Liver (tissue), 9 donors: ENCODE results near the gene CCNYL1. TPM values are rescaled to one million over a fixed set of nuclear protein-coding genes. Genes with fewer than 3 reads are reported as not detected.

Experiments used
- DNase-seq: peaks from one replicate; pipeline ENCODE4 v3.0.0-alpha.2; 2017; ENCODE audit warnings: low spot score
- H3K27ac ChIP-seq, 2 donors: one replicate each; pipeline ENCODE4 v1.7.0; 2013; ENCODE audit warnings: inconsistent platforms in 2 of 2, low read length in 2 of 2, control low read depth in 1 of 2, low read depth in 1 of 2, mild to moderate bottlenecking in 1 of 2
- H3K27me3 ChIP-seq, 4 donors: one replicate each; pipeline versions ENCODE4 v1.6.1 to v1.7.0; 2013; ENCODE audit warnings: low read length in 3 of 4, inconsistent platforms in 1 of 4, mild to moderate bottlenecking in 1 of 4, moderate library complexity in 1 of 4; ENCODE audit not compliant: control insufficient read depth in 4 of 4, insufficient read depth in 4 of 4
- H3K36me3 ChIP-seq, 4 donors: one replicate each; pipeline versions ENCODE4 v1.6.1 to v1.7.0; 2013; ENCODE audit warnings: low read length in 3 of 4, mild to moderate bottlenecking in 3 of 4, low read depth in 1 of 4, moderate library complexity in 1 of 4; ENCODE audit not compliant: control insufficient read depth in 4 of 4, insufficient read depth in 3 of 4
- H3K4me1 ChIP-seq, 4 donors: one replicate each; pipeline versions ENCODE4 v1.6.1 to v1.7.0; 2013; ENCODE audit warnings: low read length in 3 of 4, mild to moderate bottlenecking in 3 of 4, moderate library complexity in 1 of 4; ENCODE audit not compliant: control insufficient read depth in 4 of 4, insufficient read depth in 4 of 4
- H3K4me3 ChIP-seq, 3 donors: one replicate each; pipeline versions ENCODE4 v1.6.1 to v1.7.0; 2013; ENCODE audit warnings: low read length in 3 of 3, control low read depth in 1 of 3, low read depth in 1 of 3, mild to moderate bottlenecking in 1 of 3
- H3K9ac ChIP-seq, 2 donors: one replicate each; pipeline ENCODE4 v1.7.0; 2013; ENCODE audit warnings: low read length in 2 of 2, mild to moderate bottlenecking in 2 of 2, moderate library complexity in 2 of 2, control low read depth in 1 of 2, low read depth in 1 of 2
- H3K9me3 ChIP-seq, 4 donors: one replicate each; pipeline versions ENCODE4 v1.6.1 to v1.7.0; 2013; ENCODE audit warnings: low read length in 3 of 4; ENCODE audit not compliant: control insufficient read depth in 4 of 4
- GABPA ChIP-seq, 2 donors: IDR thresholded peaks in 1 of 2; conservative IDR thresholded peaks in 1 of 2; 2 replicates each; pipeline ENCODE4 v1.6.1; 2016; ENCODE audit warnings: antibody characterized with exemption in 2 of 2, mild to moderate bottlenecking in 1 of 2, moderate library complexity in 1 of 2
- HNF4A ChIP-seq, 2 donors: conservative IDR thresholded peaks; 2 replicates each; pipeline ENCODE4 v1.6.1; 2016; ENCODE audit warnings: antibody characterized with exemption in 2 of 2, mild to moderate bottlenecking in 2 of 2
- HNF4G ChIP-seq: IDR thresholded peaks from 2 replicates; pipeline ENCODE4 v1.6.1; 2016; ENCODE audit warnings: antibody characterized with exemption
- JUND ChIP-seq, 2 donors: IDR thresholded peaks; 2 replicates each; pipeline ENCODE4 v1.6.1; 2016; ENCODE audit warnings: antibody characterized with exemption in 2 of 2
- MAX ChIP-seq: IDR thresholded peaks from 2 replicates; pipeline ENCODE4 v1.6.1; 2016; ENCODE audit warnings: antibody characterized with exemption
- NR2F2 ChIP-seq: IDR thresholded peaks from 2 replicates; pipeline ENCODE4 v1.6.1; 2016; ENCODE audit warnings: antibody characterized with exemption
- RAD21 ChIP-seq, 2 donors: IDR thresholded peaks; 2 replicates each; pipeline ENCODE4 v1.6.1; 2016; ENCODE audit warnings: antibody characterized with exemption in 2 of 2, mild to moderate bottlenecking in 2 of 2
- TAF1 ChIP-seq: conservative IDR thresholded peaks from 2 replicates; pipeline ENCODE4 v1.6.1; 2016; ENCODE audit warnings: antibody characterized with exemption, mild to moderate bottlenecking
- YY1 ChIP-seq: IDR thresholded peaks from 2 replicates; pipeline ENCODE4 v1.6.1; 2016; ENCODE audit warnings: antibody characterized with exemption, mild to moderate bottlenecking
- WGBS: extraction: QIAGEN DNeasy Blood & Tissue Kit; methylation state at CpG from one replicate; pipeline ENCODE4 v1.1.7; 2013; 5-methylcytosine and 5-hydroxymethylcytosine counted together
- polyA plus RNA-seq, 2 donors: library from polyadenylated mRNA; stranded (reverse) in 1 of 2; unstranded in 1 of 2; fragments of 200-250 nt in 1 of 2; fragments of >200 nt in 1 of 2; fragmentation: Nextera tagmentation in 1 of 2; extraction: Ambion mirVana in 1 of 2; gene quantifications; one replicate each; pipeline versions ENCODE4 v1.2.1 to v1.2.3, GENCODE V29; 2013 to 2015
- total RNA-seq, 2 donors: library from RNA; depleted of rRNA; stranded (reverse); fragments of >200 nt; gene quantifications; one replicate each; pipeline ENCODE4 v1.2.3, GENCODE V29; 2014
- TF ChIP-seq, protein P1 (sequence below): fragments of 150-350 bp; IDR thresholded peaks from 2 replicates; pipeline ENCODE4 v1.5.1; 2017; ENCODE audit warnings: improper control_type of control experiment, low read depth, low read length; ENCODE audit not compliant: missing input control
- donor health status: healthy.
- donor health status: healthy.
- donor health status: healthy.
- donor health status: healthy.
- donor health status: healthy.

Gene CCNYL1
- total and polyA plus RNA-seq, 4 donors = 5.8 to 9.3 (median 8.2) TPM

DNA sequence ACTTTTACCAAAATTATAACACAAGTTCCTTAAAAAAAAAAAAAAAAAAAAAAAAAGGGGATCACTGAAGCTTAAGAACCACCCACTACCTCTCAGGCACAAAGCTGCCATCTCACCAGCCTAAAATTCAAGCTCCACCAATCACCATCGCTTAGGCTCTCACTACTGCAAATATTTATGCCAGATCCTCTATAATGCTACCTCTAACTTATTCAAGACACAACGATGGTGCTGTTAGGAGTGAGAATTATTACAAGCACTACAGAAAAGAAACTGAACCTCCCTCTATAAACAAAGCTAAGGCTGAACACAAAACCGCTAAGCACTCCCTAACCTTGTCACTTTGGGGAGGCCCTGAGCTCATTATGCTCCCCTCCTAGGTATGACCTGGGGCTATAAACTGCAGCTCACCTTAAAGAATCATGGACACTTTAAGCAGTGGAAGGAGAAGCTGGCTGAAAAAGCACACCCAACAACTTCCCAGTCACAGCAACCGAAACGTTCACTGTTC, 54.7 kb downstream of the CCNYL1 start:
- Histone ChIP-seq H3K4me1 (peaks cover 3 to 67% (median 46%) of the 10 kb centered on the region in 4 donors), H3K4me3 (peak overlapping the region in 2 of 3 donors; percentile 81 to 92), H3K27me3 (no peaks in the 10 kb centered on the region), H3K27ac (peak overlapping the region; percentile 28 to 88), H3K9me3 (no peaks in the 10 kb centered on the region), H3K9ac (peak overlapping the region; percentile 30 to 73), H3K36me3 (peaks cover 0 to 12% (median 3%) of the 10 kb centered on the region in 4 donors)
- TF ChIP-seq MAX (no peak), HNF4G (no peak), RAD21 (IDR thresholded peaks at IDR 0.05) (peak in 1 of 2 donors; percentile 2)
- DNase-seq = no peak
- WGBS = 19% methylated on average over 5 of the region's 5 CpGs

- peak; percentile 60 for DNase-seq
- Histone ChIP-seq H3K27ac (peak overlapping the region; percentile 40 to 88), H3K4me1 (peaks cover 1 to 67% (median 44%) of the 10 kb centered on the region in 4 donors)
These were observed 55.4 kb downstream of the CCNYL1 start for GRCh38 chr2:207766697-207767460.

GRCh38 chr2:207767461-207768167, 56.2 kb downstream of the CCNYL1 start:
- peak overlapping the region; percentile 88 to 90 for H3K27ac ChIP-seq
- peak overlapping the region; percentile 55 to 92 (median 81) for H3K4me3 ChIP-seq
- 23% methylated on average over 56 of the region's 56 CpGs for WGBS
- no peaks in the 10 kb centered on the region for H3K9me3 ChIP-seq
- DNase-seq = peak; percentile 62
- H3K27me3 ChIP-seq = no peaks in the 10 kb centered on the region
- peaks cover 0 to 65% (median 42%) of the 10 kb centered on the region in 4 donors for H3K4me1 ChIP-seq
- H3K9ac ChIP-seq = peak overlapping the region in 1 of 2 donors; percentile 40
- H3K36me3 ChIP-seq = peaks cover 0 to 6% (median 0%) of the 10 kb centered on the region in 4 donors
- TF ChIP-seq NR2F2 = no peak
- peak; percentile 13 for TF ChIP-seq YY1
- TF ChIP-seq JUND (IDR thresholded peaks at IDR 0.05) = no peak
- TF ChIP-seq TAF1 = no peak
- no peak for TF ChIP-seq HNF4A (conservative IDR thresholded peaks at IDR 0.05)
- TF ChIP-seq RAD21 (IDR thresholded peaks at IDR 0.05) = peak; percentile 66 to 72
- TF ChIP-seq GABPA (IDR thresholded peaks at IDR 0.05 in 1 of 2, conservative IDR thresholded peaks at IDR 0.05 in 1 of 2) = no peak
- TF ChIP-seq, protein P1, sequence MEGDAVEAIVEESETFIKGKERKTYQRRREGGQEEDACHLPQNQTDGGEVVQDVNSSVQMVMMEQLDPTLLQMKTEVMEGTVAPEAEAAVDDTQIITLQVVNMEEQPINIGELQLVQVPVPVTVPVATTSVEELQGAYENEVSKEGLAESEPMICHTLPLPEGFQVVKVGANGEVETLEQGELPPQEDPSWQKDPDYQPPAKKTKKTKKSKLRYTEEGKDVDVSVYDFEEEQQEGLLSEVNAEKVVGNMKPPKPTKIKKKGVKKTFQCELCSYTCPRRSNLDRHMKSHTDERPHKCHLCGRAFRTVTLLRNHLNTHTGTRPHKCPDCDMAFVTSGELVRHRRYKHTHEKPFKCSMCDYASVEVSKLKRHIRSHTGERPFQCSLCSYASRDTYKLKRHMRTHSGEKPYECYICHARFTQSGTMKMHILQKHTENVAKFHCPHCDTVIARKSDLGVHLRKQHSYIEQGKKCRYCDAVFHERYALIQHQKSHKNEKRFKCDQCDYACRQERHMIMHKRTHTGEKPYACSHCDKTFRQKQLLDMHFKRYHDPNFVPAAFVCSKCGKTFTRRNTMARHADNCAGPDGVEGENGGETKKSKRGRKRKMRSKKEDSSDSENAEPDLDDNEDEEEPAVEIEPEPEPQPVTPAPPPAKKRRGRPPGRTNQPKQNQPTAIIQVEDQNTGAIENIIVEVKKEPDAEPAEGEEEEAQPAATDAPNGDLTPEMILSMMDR = peak; percentile 42
- TF ChIP-seq HNF4G = no peak

More at GRCh38 chr2:207766697-207767460, 55.4 kb downstream of the CCNYL1 start:
- 22% methylated on average over 65 of the region's 65 CpGs for WGBS
- H3K9ac ChIP-seq = peak overlapping the region; percentile 40 to 73
- H3K4me3 ChIP-seq = peak overlapping the region in 2 of 3 donors; percentile 81 to 92
- no peak for TF ChIP-seq NR2F2
- TF ChIP-seq RAD21 (IDR thresholded peaks at IDR 0.05) = peak in 1 of 2 donors; percentile 3
- no peaks in the 10 kb centered on the region for H3K27me3 ChIP-seq
- peaks cover 0 to 10% (median under 1%) of the 10 kb centered on the region in 4 donors for H3K36me3 ChIP-seq
- no peaks in the 10 kb centered on the region for H3K9me3 ChIP-seq
